Neuronal stem cell (in vitro differentiated cells): ENCODE measurements around the gene METRN.

ENCODE experiments used
- DNase-seq: peaks from one replicate; pipeline ENCODE4 v3.0.0-alpha.2; 2013; ENCODE audit warnings: low spot score
- H2AFZ ChIP-seq: one replicate; pipeline ENCODE4 v1.6.1; 2013; ENCODE audit warnings: mild to moderate bottlenecking, low read length, inconsistent platforms
- H2AK5ac ChIP-seq: 2 replicates; pipeline ENCODE4 v1.6.1; 2013; ENCODE audit warnings: low read depth, mild to moderate bottlenecking, inconsistent platforms, low read length, moderate library complexity, mixed read lengths
- H2BK120ac ChIP-seq: 2 replicates; pipeline ENCODE4 v1.6.1; 2013; ENCODE audit warnings: low read depth, mild to moderate bottlenecking, inconsistent platforms, low read length, moderate library complexity, mixed read lengths
- H2BK12ac ChIP-seq: one replicate; pipeline ENCODE4 v1.6.1; 2013; ENCODE audit warnings: low read length, inconsistent platforms
- H2BK15ac ChIP-seq: 2 replicates; pipeline ENCODE4 v1.6.1; 2013; ENCODE audit warnings: mild to moderate bottlenecking, low read length, inconsistent platforms, mixed read lengths
- H2BK5ac ChIP-seq: one replicate; pipeline ENCODE4 v1.6.1; 2013; ENCODE audit warnings: inconsistent platforms, mild to moderate bottlenecking, low read length, moderate library complexity
- H3K14ac ChIP-seq: one replicate; pipeline ENCODE4 v1.6.1; 2013; ENCODE audit warnings: low read length, inconsistent platforms
- H3K18ac ChIP-seq: 2 replicates; pipeline ENCODE4 v1.6.1; 2013; ENCODE audit warnings: low read length, inconsistent platforms
- H3K23ac ChIP-seq: 2 replicates; pipeline ENCODE4 v1.6.1; 2013; ENCODE audit warnings: low read depth, mild to moderate bottlenecking, mixed read lengths, low read length, inconsistent platforms; ENCODE audit not compliant: poor library complexity
- H3K27ac ChIP-seq: replicated peaks from 3 replicates; pipeline ENCODE4 v1.5.1; 2013; ENCODE audit warnings: low read length, inconsistent platforms
- H3K27me3 ChIP-seq, 3 experiments: 2 replicates each; pipeline ENCODE4 v1.6.1; 2013; ENCODE audit warnings: low read length in 3 of 3, mild to moderate bottlenecking in 2 of 3, inconsistent platforms in 1 of 3, low read depth in 1 of 3, mixed read lengths in 1 of 3, moderate library complexity in 1 of 3; ENCODE audit not compliant: control insufficient read depth in 3 of 3, insufficient read depth in 3 of 3
- H3K36me3 ChIP-seq, 2 donors: replicated peaks in 1 of 2; 2 replicates each; pipeline ENCODE4 v1.6.1; 2013; ENCODE audit warnings: low read length in 2 of 2; ENCODE audit not compliant: control insufficient read depth in 2 of 2, insufficient read depth in 2 of 2
- H3K4ac ChIP-seq: 2 replicates; pipeline ENCODE4 v1.6.1; 2013; ENCODE audit warnings: inconsistent platforms, mild to moderate bottlenecking, low read length, moderate library complexity
- H3K4me1 ChIP-seq, 2 donors: 1 replicate in 1 of 2; 2 replicates in 1 of 2; pipeline ENCODE4 v1.6.1; 2013; ENCODE audit warnings: low read length in 2 of 2, low read depth in 1 of 2; ENCODE audit not compliant: control insufficient read depth in 2 of 2, insufficient read depth in 1 of 2
- H3K4me2 ChIP-seq: one replicate; pipeline ENCODE4 v1.6.1; 2013; ENCODE audit warnings: mild to moderate bottlenecking, low read length, inconsistent platforms; ENCODE audit not compliant: insufficient read depth, poor library complexity, severe bottlenecking
- H3K4me3 ChIP-seq, 2 donors: 2 replicates each; pipeline ENCODE4 v1.5.1; 2013; ENCODE audit warnings: low read length in 2 of 2, mild to moderate bottlenecking in 2 of 2, inconsistent platforms in 1 of 2, moderate library complexity in 1 of 2
- H3K79me1 ChIP-seq: one replicate; pipeline ENCODE4 v1.6.1; 2013; ENCODE audit warnings: low read depth, mild to moderate bottlenecking, inconsistent platforms, low read length, moderate library complexity
- H3K9ac ChIP-seq: one replicate; pipeline ENCODE4 v1.6.1; 2013; ENCODE audit warnings: mild to moderate bottlenecking, low read depth, low read length, inconsistent platforms; ENCODE audit not compliant: poor library complexity
- H3K9me3 ChIP-seq, 2 donors: replicated peaks in 1 of 2; 2 replicates each; pipeline versions ENCODE3 to v1.6.1; 2013; ENCODE audit warnings: low read length in 2 of 2, mild to moderate bottlenecking in 2 of 2, inconsistent platforms in 1 of 2, low read depth in 1 of 2, mixed read lengths in 1 of 2, moderate library complexity in 1 of 2; ENCODE audit not compliant: control insufficient read depth in 2 of 2, insufficient read depth in 1 of 2
- H4K8ac ChIP-seq: one replicate; pipeline ENCODE4 v1.6.1; 2013; ENCODE audit warnings: low read depth, mild to moderate bottlenecking, inconsistent platforms, low read length, moderate library complexity
- H4K91ac ChIP-seq: one replicate; pipeline ENCODE4 v1.6.1; 2013; ENCODE audit warnings: low read length, low read depth, mild to moderate bottlenecking, inconsistent platforms; ENCODE audit not compliant: poor library complexity
- WGBS, 2 donors: extraction: QIAGEN DNeasy Blood & Tissue Kit; methylation state at CpG; one replicate each; pipeline ENCODE4 v1.1.7; 2013; ENCODE audit warnings: missing lambda C conversion rate in 2 of 2, mixed read lengths in 1 of 2; ENCODE audit not compliant: insufficient read length in 2 of 2, insufficient replicate concordance in 1 of 2; ENCODE audit errors: extremely low coverage in 2 of 2; 5-methylcytosine and 5-hydroxymethylcytosine counted together

METRN gene

DNA sequence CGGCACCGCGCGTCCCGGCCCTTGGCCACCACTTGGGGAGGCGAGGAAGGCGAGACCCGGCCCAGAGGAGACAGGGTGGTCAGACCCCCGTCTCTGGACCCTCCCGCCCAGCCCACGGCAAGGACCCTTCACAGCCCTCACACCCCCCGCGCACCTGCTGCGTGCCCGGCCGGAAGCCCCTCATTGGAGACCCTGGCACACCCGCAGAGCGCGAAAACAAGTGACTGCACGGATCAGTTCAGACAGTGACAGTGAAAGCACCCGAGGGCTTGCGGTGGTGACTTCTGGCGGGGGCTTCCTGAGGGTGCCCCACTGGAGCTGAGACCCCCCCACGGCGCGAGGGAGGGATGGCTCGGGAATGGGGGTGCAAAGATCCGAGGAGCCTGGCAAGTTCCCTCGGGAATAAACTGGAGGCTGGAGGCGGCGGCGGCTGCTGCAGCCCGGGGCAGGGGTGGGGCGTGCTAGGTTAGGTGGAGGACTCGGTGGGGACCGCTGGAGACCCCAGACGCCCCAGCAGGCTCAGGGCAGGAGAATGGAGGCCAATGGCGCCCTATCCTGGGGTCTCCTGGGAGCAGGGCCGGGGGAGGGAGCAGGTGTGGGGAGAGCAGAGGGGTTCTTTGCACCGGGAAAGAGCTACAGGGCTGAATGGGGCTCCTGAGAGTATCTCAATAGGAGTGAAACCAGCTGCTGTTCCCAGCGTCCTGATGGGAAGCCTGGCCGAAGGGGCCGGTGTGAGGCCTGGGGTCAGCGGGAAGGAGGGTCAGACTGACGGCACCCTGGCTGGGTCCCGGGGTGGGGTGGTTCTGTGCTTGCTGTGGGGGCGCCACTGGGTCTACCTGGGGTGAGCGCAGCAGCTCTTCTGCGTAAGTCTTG lies 8.5 kb upstream of the METRN start:
- Histone ChIP-seq H3K18ac (peak overlapping the region; percentile 80), H3K9me3 (no peaks in the 10 kb centered on the region), H2BK120ac (no peak overlapping the region), H3K23ac (peak overlapping the region; percentile 73), H3K9ac (no peak overlapping the region), H3K14ac (no peak overlapping the region), H2AFZ (peak overlapping the region; percentile 75), H3K27me3 (peaks cover 35 to 77% (median 39%) of the 10 kb centered on the region in 3 experiments), H3K27ac (no peak overlapping the region), H3K4ac (no peak overlapping the region), H2BK15ac (peak overlapping the region; percentile 58), H2AK5ac (peak overlapping the region; percentile 75), H2BK12ac (no peak overlapping the region), H3K79me1 (peaks cover 2% of the 10 kb centered on the region), H2BK5ac (peak overlapping the region; percentile 75), H3K4me2 (peak overlapping the region; percentile 69), H4K91ac (no peak overlapping the region), H3K4me1 (peaks cover 17 to 48% of the 10 kb centered on the region in 2 donors), H3K36me3 (no peaks in the 10 kb centered on the region), H4K8ac (no peak overlapping the region), H3K4me3 (peak overlapping the region in 1 of 2 donors; percentile 30)
- no peak for DNase-seq
- no CpG with 5 or more reads among the region's 49 CpGs for WGBS, 2 donors

DNA sequence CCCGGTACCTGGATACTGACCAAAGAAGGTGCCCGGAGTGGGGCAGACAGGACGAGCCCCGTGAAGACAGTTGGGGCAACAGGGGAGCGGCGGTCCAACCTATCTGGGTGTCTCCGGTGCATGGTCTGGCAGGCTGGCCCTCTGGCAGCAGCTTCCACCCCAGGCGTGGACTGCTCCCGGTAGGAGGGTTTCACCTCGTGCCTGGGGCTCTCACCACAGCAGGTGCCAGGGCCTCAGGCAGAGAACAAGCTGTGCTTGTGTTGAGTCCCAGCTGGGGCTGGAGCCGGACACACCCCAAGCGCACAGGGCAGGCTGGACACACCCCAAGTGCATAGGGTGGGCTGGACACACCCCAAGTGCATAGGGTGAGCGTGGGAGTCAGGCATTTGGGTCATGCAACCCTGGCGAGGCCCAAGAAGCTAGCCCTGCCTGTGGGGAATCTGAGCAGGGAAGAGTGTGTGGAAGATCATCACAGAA lies 7.8 kb upstream of the METRN start:
- DNase-seq: no peak
- peak overlapping the region; percentile 64 for H3K18ac ChIP-seq
- H2AK5ac ChIP-seq: peak overlapping the region; percentile 75
- WGBS, 2 donors: no CpG with 5 or more reads among the region's 14 CpGs
- peak overlapping the region; percentile 24 for H2BK5ac ChIP-seq
- H2BK12ac ChIP-seq: peak overlapping the region; percentile 99
- peak overlapping the region; percentile 58 for H2BK15ac ChIP-seq
- no peak overlapping the region for H2AFZ ChIP-seq
- no peak overlapping the region for H3K4me2 ChIP-seq
- peak overlapping the region; percentile 91 for H2BK120ac ChIP-seq
- H3K36me3 ChIP-seq: no peaks in the 10 kb centered on the region
- H3K9me3 ChIP-seq: no peaks in the 10 kb centered on the region
- H4K8ac ChIP-seq: no peak overlapping the region
- H3K23ac ChIP-seq: peak overlapping the region; percentile 43
- no peak overlapping the region for H3K27ac ChIP-seq
- no peak overlapping the region for H3K4me3 ChIP-seq
- peaks cover 28 to 70% (median 32%) of the 10 kb centered on the region in 3 experiments for H3K27me3 ChIP-seq
- peak overlapping the region; percentile 89 for H3K4ac ChIP-seq
- peak overlapping the region; percentile 56 for H3K14ac ChIP-seq
- H3K4me1 ChIP-seq: peaks cover 19 to 50% of the 10 kb centered on the region in 2 donors
- H3K9ac ChIP-seq: peak overlapping the region; percentile 21
- H4K91ac ChIP-seq: no peak overlapping the region
- H3K79me1 ChIP-seq: no peaks in the 10 kb centered on the region

DNA sequence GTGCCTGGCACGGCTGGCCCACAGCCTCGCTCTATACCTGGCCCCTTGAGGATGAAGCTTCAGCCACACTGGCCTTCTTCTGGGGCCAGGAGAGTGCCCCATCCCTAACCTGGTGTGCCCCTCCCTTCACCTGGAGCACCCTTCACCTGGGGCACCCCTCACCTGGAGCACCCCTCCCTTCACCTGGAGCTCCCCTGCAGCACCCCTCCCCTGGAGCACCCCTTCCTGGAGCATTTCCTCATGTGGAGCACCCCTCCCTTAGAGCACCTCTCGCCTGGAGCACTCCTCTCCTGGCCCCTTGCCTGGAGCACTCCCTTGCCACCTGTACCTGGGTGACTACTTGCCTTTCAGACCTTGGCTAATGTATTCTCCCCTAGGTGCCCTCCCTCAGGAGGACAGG lies 6.9 kb upstream of the METRN start:
- peaks cover 19 to 50% of the 10 kb centered on the region in 2 donors for H3K4me1 ChIP-seq
- no peak overlapping the region for H2BK12ac ChIP-seq
- H3K9me3 ChIP-seq: no peaks in the 10 kb centered on the region
- no peak overlapping the region for H3K4me3 ChIP-seq
- H3K36me3 ChIP-seq: no peaks in the 10 kb centered on the region
- peaks cover 21 to 62% (median 25%) of the 10 kb centered on the region in 3 experiments for H3K27me3 ChIP-seq
- H2BK5ac ChIP-seq: no peak overlapping the region
- no peak overlapping the region for H4K91ac ChIP-seq
- H4K8ac ChIP-seq: no peak overlapping the region
- H3K23ac ChIP-seq: no peak overlapping the region
- no peak overlapping the region for H2BK15ac ChIP-seq
- H3K18ac ChIP-seq: no peak overlapping the region
- H3K9ac ChIP-seq: no peak overlapping the region
- H2BK120ac ChIP-seq: no peak overlapping the region
- no peak overlapping the region for H2AFZ ChIP-seq
- no peak overlapping the region for H3K27ac ChIP-seq
- no peak overlapping the region for H3K4me2 ChIP-seq
- H3K4ac ChIP-seq: no peak overlapping the region
- WGBS, 2 donors: no CpG with 5 or more reads among the region's 3 CpGs
- H2AK5ac ChIP-seq: no peak overlapping the region
- H3K79me1 ChIP-seq: no peaks in the 10 kb centered on the region
- H3K14ac ChIP-seq: no peak overlapping the region
- no peak for DNase-seq

DNA sequence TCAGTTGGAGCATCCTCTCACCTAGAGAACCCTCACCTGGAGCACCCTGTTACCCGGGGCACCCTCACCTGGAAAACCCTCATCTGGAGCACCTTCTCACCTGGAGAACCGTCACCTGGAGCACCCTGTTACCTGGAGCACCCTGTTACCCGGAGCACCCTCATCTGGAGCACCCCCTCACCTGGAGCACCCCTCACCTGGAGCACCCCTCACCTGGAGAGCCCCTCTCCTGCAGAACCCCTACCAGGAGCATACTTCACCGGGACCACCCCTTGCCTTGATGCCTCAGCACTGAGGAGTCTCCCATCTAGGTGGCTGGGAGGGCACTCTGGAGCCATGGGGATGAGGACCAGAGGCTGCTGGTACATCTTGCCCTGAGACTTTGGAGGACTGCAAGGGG lies 6.0 kb upstream of the METRN start:
- H3K36me3 ChIP-seq: no peaks in the 10 kb centered on the region
- H3K9me3 ChIP-seq: no peaks in the 10 kb centered on the region
- H3K4me2 ChIP-seq: peak overlapping the region; percentile 11
- WGBS, 2 donors: no CpG with 5 or more reads among the region's 4 CpGs
- H3K4me1 ChIP-seq: peaks cover 19 to 52% of the 10 kb centered on the region in 2 donors
- H3K14ac ChIP-seq: peak overlapping the region; percentile 8
- no peak overlapping the region for H3K27ac ChIP-seq
- H3K4me3 ChIP-seq: peak overlapping the region in 1 of 2 donors; percentile 34
- no peak for DNase-seq
- no peak overlapping the region for H4K91ac ChIP-seq
- no peak overlapping the region for H2BK120ac ChIP-seq
- no peak overlapping the region for H2BK5ac ChIP-seq
- peaks cover 16 to 56% (median 22%) of the 10 kb centered on the region in 3 experiments for H3K27me3 ChIP-seq
- H2AK5ac ChIP-seq: peak overlapping the region; percentile 36
- H3K79me1 ChIP-seq: no peaks in the 10 kb centered on the region
- H3K18ac ChIP-seq: peak overlapping the region; percentile 19
- no peak overlapping the region for H2AFZ ChIP-seq
- H4K8ac ChIP-seq: no peak overlapping the region
- no peak overlapping the region for H3K4ac ChIP-seq
- no peak overlapping the region for H2BK15ac ChIP-seq
- no peak overlapping the region for H2BK12ac ChIP-seq
- H3K9ac ChIP-seq: no peak overlapping the region
- H3K23ac ChIP-seq: no peak overlapping the region
